ENCODE measurements around the gene PBRM1. TPM values are rescaled to one million over a fixed set of nuclear protein-coding genes. Genes with fewer than 3 reads are reported as not detected.

The PBRM1 gene
- total RNA-seq, 1 donor from 2014 or later = 78.3 TPM

DNA sequence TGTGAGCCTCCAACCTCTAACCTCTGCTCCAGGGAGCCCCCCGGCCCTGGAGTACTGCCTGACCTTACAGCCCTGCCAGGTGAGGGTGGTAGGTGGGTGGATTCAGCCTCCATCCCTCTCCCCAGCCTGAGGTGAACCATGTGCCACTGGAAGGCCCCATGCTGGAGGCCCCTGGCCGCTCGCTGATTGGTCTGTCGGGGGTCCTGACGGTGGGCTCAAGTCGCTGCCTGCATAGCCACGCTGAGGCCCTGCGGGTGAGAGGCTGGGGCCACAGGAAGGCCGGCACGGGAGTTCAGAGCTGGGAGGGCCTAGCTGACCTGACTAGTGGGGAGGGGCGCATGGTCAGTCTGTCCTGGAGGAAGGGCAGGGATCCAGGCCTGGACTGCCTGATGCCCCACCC, 171.1 kb downstream of the PBRM1 start:
- no peaks in the 10 kb centered on the region for H3K36me3 Mint-ChIP-seq (ENCODE audit: unreplicated experiment)
- H3K4me3 Mint-ChIP-seq (ENCODE audit: unreplicated experiment) = no peak overlapping the region
- H3K9me3 Mint-ChIP-seq (ENCODE audit: unreplicated experiment) = no peaks in the 10 kb centered on the region
- H3K4me1 Mint-ChIP-seq (ENCODE audit: unreplicated experiment) = peaks cover 4% of the 10 kb centered on the region
- DNase-seq (ENCODE audit: extremely low spot score, unreplicated experiment) = no peak
- no peak overlapping the region for H3K27ac Mint-ChIP-seq (ENCODE audit: unreplicated experiment)
- no peaks in the 10 kb centered on the region for H3K27me3 Mint-ChIP-seq (ENCODE audit: unreplicated experiment)
- TF ChIP-seq, protein P1, sequence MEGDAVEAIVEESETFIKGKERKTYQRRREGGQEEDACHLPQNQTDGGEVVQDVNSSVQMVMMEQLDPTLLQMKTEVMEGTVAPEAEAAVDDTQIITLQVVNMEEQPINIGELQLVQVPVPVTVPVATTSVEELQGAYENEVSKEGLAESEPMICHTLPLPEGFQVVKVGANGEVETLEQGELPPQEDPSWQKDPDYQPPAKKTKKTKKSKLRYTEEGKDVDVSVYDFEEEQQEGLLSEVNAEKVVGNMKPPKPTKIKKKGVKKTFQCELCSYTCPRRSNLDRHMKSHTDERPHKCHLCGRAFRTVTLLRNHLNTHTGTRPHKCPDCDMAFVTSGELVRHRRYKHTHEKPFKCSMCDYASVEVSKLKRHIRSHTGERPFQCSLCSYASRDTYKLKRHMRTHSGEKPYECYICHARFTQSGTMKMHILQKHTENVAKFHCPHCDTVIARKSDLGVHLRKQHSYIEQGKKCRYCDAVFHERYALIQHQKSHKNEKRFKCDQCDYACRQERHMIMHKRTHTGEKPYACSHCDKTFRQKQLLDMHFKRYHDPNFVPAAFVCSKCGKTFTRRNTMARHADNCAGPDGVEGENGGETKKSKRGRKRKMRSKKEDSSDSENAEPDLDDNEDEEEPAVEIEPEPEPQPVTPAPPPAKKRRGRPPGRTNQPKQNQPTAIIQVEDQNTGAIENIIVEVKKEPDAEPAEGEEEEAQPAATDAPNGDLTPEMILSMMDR (IDR thresholded peaks at IDR 0.05) = no peak

DNA sequence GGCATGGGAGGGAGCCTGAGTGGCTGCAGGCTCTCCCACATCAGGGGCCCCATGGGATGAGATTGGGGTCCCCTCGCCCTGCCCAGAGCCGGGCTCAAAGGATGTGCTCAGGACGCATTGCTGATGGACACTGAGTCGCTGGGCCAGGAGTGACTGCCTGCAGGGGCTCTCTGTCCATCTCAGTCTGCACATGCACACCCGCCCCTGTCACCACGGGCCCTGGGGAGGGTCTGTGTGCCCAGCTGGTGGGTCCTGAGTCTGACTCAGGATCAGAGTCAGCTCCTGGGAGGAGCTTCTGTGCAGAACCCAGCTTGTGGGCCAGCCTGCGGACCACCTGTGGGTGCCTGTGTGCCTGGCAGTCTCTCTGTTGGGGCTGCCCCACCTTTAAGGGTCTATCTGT, 172.4 kb downstream of the PBRM1 start:
- H3K9me3 Mint-ChIP-seq (ENCODE audit: unreplicated experiment) = no peaks in the 10 kb centered on the region
- H3K27me3 Mint-ChIP-seq (ENCODE audit: unreplicated experiment) = no peaks in the 10 kb centered on the region
- DNase-seq (ENCODE audit: extremely low spot score, unreplicated experiment) = no peak
- TF ChIP-seq, protein P1 (IDR thresholded peaks at IDR 0.05) = no peak
- H3K27ac Mint-ChIP-seq (ENCODE audit: unreplicated experiment) = no peak overlapping the region
- no peaks in the 10 kb centered on the region for H3K36me3 Mint-ChIP-seq (ENCODE audit: unreplicated experiment)
- peaks cover 4% of the 10 kb centered on the region for H3K4me1 Mint-ChIP-seq (ENCODE audit: unreplicated experiment)
- H3K4me3 Mint-ChIP-seq (ENCODE audit: unreplicated experiment) = no peak overlapping the region

DNA sequence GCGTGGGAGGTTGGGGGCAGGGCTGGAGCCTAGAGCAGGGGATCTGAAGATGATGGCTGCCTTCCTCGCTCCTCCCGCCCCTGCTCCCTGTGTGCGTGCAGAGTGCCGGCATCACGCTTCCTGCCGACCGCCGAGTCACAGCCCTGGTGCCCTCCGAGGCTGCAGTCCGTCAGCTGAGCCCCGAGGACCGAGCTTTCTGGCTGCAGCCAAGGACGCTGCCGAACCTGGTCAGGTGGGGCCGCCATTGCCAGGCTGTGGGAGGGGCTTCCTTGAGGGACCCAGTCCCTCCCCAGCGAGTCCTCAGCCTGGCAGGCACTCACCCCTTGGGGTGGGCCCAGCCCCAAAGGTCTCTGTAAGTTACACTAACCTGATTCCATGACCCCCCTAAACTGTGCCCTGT, 173.0 kb downstream of the PBRM1 start:
- Mint-ChIP-seq H3K4me1 (ENCODE audit: unreplicated experiment) (peaks cover 4% of the 10 kb centered on the region), H3K36me3 (ENCODE audit: unreplicated experiment) (no peaks in the 10 kb centered on the region), H3K27ac (ENCODE audit: unreplicated experiment) (no peak overlapping the region), H3K9me3 (ENCODE audit: unreplicated experiment) (no peaks in the 10 kb centered on the region), H3K4me3 (ENCODE audit: unreplicated experiment) (no peak overlapping the region), H3K27me3 (ENCODE audit: unreplicated experiment) (no peaks in the 10 kb centered on the region)
- DNase-seq (ENCODE audit: extremely low spot score, unreplicated experiment) = no peak
- TF ChIP-seq, protein P1 (IDR thresholded peaks at IDR 0.05) = no peak

DNA sequence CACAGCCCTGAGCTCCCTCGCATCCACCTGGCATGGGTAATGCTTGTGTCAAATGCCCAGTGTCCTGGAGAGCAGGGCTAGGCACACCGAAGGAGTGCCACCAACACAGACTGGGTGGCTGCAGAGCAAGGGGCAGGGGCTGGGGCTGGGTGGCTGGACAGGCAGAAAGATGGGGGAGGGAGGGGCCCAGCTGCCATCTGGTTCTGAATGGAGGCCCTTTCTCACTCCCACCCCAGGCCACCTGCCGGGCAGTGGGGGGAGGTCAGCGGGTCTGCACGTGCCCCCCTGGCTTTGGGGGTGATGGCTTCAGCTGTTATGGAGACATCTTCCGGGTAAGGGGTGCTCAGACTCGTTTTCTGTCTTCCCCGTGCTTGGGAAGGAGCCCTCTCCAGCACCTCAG, 173.6 kb downstream of the PBRM1 start:
- no peak for DNase-seq (ENCODE audit: extremely low spot score, unreplicated experiment)
- Mint-ChIP-seq H3K27ac (ENCODE audit: unreplicated experiment) (no peak overlapping the region), H3K4me1 (ENCODE audit: unreplicated experiment) (peaks cover 8% of the 10 kb centered on the region), H3K9me3 (ENCODE audit: unreplicated experiment) (no peaks in the 10 kb centered on the region), H3K4me3 (ENCODE audit: unreplicated experiment) (no peak overlapping the region), H3K36me3 (ENCODE audit: unreplicated experiment) (no peaks in the 10 kb centered on the region), H3K27me3 (ENCODE audit: unreplicated experiment) (no peaks in the 10 kb centered on the region)
- TF ChIP-seq, protein P1 (IDR thresholded peaks at IDR 0.05) = no peak

DNA sequence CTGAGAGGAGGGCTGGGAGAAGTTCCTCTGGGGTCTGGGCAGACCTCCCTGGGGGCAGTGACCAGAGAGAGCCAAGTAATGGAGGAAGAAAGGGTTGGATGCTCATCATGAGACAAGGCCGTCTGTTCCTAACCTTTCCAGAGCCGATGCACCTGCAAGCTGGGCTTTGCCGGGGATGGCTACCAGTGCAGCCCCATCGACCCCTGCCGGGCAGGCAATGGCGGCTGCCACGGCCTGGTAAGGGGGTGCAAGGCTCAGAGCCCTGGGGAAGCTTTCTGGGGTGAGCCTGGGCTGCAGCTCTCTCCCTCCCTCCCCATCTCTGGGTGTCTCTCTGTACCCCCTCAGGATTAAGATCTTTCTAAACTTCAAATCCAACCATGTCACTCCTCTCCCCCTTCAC, 174.2 kb downstream of the PBRM1 start:
- no peaks in the 10 kb centered on the region for H3K9me3 Mint-ChIP-seq (ENCODE audit: unreplicated experiment)
- peaks cover 10% of the 10 kb centered on the region for H3K4me1 Mint-ChIP-seq (ENCODE audit: unreplicated experiment)
- H3K27me3 Mint-ChIP-seq (ENCODE audit: unreplicated experiment) = no peaks in the 10 kb centered on the region
- no peak for DNase-seq (ENCODE audit: extremely low spot score, unreplicated experiment)
- TF ChIP-seq, protein P1 (IDR thresholded peaks at IDR 0.05) = no peak
- no peak overlapping the region for H3K27ac Mint-ChIP-seq (ENCODE audit: unreplicated experiment)
- no peaks in the 10 kb centered on the region for H3K36me3 Mint-ChIP-seq (ENCODE audit: unreplicated experiment)
- H3K4me3 Mint-ChIP-seq (ENCODE audit: unreplicated experiment) = no peak overlapping the region
